H1 (cell line): ENCODE measurements around the gene EHHADH.

Experiments used
- EP300 ChIP-seq, 2 experiments: IDR thresholded peaks; 1 replicate in 1 of 2; 2 replicates in 1 of 2; pipeline ENCODE4 v1.6.1; 2011 to 2012; ENCODE audit warnings: low read depth in 2 of 2, low read length in 2 of 2, mild to moderate bottlenecking in 2 of 2, borderline replicate concordance in 1 of 2, inconsistent platforms in 1 of 2, moderate library complexity in 1 of 2
- JUN ChIP-seq: IDR thresholded peaks from 2 replicates; pipeline ENCODE4 v1.6.1; 2011; ENCODE audit warnings: low read depth, mild to moderate bottlenecking, improper control_type of control experiment, low read length
- POLR2A ChIP-seq, 2 experiments: IDR thresholded peaks; 1 replicate in 1 of 2; 2 replicates in 1 of 2; pipeline ENCODE4 v1.6.1; 2011; ENCODE audit warnings: low read depth in 2 of 2, low read length in 2 of 2, mild to moderate bottlenecking in 2 of 2; ENCODE audit errors: control extremely low read depth in 1 of 2
- POLR2AphosphoS5 ChIP-seq: IDR thresholded peaks from 2 replicates; pipeline ENCODE4 v1.6.1; 2011; ENCODE audit warnings: low read depth, low read length
- RAD21 ChIP-seq, 2 experiments: IDR thresholded peaks in 1 of 2; conservative IDR thresholded peaks in 1 of 2; 2 replicates each; pipeline ENCODE4 v1.6.1; 2011; ENCODE audit warnings: low read depth in 2 of 2, low read length in 2 of 2, improper control_type of control experiment in 1 of 2, inconsistent platforms in 1 of 2, mild to moderate bottlenecking in 1 of 2, moderate library complexity in 1 of 2
- SIX5 ChIP-seq: IDR thresholded peaks from 2 replicates; pipeline ENCODE4 v1.6.1; 2011; ENCODE audit warnings: mild to moderate bottlenecking, low read depth, low read length
- SP4 ChIP-seq: IDR thresholded peaks from 2 replicates; pipeline ENCODE4 v1.6.1; 2012; ENCODE audit warnings: low read length, inconsistent platforms
- SRF ChIP-seq: IDR thresholded peaks from 2 replicates; pipeline ENCODE4 v1.6.1; 2011; ENCODE audit warnings: mild to moderate bottlenecking, low read depth, low read length, moderate library complexity
- TCF12 ChIP-seq: IDR thresholded peaks from 2 replicates; pipeline ENCODE4 v1.6.1; 2011; ENCODE audit warnings: low read depth, mild to moderate bottlenecking, low read length
- ZNF274 ChIP-seq: IDR thresholded peaks from 2 replicates; pipeline ENCODE4 v1.7.0; 2012; ENCODE audit warnings: low read length, borderline replicate concordance; ENCODE audit errors: extremely low read depth
- TF ChIP-seq, protein P1 (sequence below), 3 experiments: IDR thresholded peaks; 1 replicate in 2 of 3; 2 replicates in 1 of 3; pipeline versions ENCODE4 v1.5.1 to v1.6.1; 2011; ENCODE audit warnings: low read length in 3 of 3, mild to moderate bottlenecking in 3 of 3, inconsistent platforms in 2 of 3, low read depth in 1 of 3, moderate library complexity in 1 of 3; ENCODE audit not compliant: insufficient read depth in 1 of 3; ENCODE audit errors: control extremely low read depth in 1 of 3
- TF ChIP-seq, protein P2 (sequence below): IDR thresholded peaks from 2 replicates; pipeline ENCODE4 v1.6.1; 2011; ENCODE audit warnings: low read depth, mild to moderate bottlenecking, low read length; ENCODE audit not compliant: insufficient read depth

- TF ChIP-seq SRF = no peak
- no peak for TF ChIP-seq ZNF274
- TF ChIP-seq, protein P1, sequence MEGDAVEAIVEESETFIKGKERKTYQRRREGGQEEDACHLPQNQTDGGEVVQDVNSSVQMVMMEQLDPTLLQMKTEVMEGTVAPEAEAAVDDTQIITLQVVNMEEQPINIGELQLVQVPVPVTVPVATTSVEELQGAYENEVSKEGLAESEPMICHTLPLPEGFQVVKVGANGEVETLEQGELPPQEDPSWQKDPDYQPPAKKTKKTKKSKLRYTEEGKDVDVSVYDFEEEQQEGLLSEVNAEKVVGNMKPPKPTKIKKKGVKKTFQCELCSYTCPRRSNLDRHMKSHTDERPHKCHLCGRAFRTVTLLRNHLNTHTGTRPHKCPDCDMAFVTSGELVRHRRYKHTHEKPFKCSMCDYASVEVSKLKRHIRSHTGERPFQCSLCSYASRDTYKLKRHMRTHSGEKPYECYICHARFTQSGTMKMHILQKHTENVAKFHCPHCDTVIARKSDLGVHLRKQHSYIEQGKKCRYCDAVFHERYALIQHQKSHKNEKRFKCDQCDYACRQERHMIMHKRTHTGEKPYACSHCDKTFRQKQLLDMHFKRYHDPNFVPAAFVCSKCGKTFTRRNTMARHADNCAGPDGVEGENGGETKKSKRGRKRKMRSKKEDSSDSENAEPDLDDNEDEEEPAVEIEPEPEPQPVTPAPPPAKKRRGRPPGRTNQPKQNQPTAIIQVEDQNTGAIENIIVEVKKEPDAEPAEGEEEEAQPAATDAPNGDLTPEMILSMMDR (IDR thresholded peaks at IDR 0.05; ENCODE audit: control extremely low read depth in 1 of 3, insufficient read depth in 1 of 3, low read depth in 1 of 3, low read length in 3 of 3) = no peak
- TF ChIP-seq EP300 (IDR thresholded peaks at IDR 0.05; ENCODE audit: borderline replicate concordance in 1 of 2, low read depth in 2 of 2, low read length in 2 of 2) = no peak
- TF ChIP-seq POLR2AphosphoS5 = no peak
- no peak for TF ChIP-seq SIX5
- TF ChIP-seq SP4 = no peak
- TF ChIP-seq TCF12 = no peak
- TF ChIP-seq, protein P2, sequence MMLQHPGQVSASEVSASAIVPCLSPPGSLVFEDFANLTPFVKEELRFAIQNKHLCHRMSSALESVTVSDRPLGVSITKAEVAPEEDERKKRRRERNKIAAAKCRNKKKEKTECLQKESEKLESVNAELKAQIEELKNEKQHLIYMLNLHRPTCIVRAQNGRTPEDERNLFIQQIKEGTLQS = no peak
- TF ChIP-seq JUN = no peak
- no peak for TF ChIP-seq POLR2A (IDR thresholded peaks at IDR 0.05; ENCODE audit: control extremely low read depth in 1 of 2, low read depth in 2 of 2, low read length in 2 of 2)
- no peak for TF ChIP-seq RAD21 (IDR thresholded peaks at IDR 0.05 in 1 of 2, conservative IDR thresholded peaks at IDR 0.05 in 1 of 2; ENCODE audit: low read depth in 2 of 2, low read length in 2 of 2)
Observed at GRCh38 chr3:185149591-185149990, 104.3 kb downstream of the EHHADH start.
